HepG2 (cell line): ENCODE data around the gene PDE5A. TPM values are rescaled to one million over a fixed set of nuclear protein-coding genes. Genes with fewer than 3 reads are reported as not detected.
"Not testable (repeated sequence)": the region's sequence is repeated elsewhere in the genome, so short reads cannot be mapped to it uniquely, and the experiment has no call there.

Source experiments
- ATAC-seq: fragments of 200-7000 bp; cut with Tn5 transposase; 3 replicates; pipeline ENCODE4 v1.9.1; 2020; ENCODE audit warnings: mild to moderate bottlenecking, moderate library complexity
- BruUV-seq: library from RNA; stranded (reverse); fragments of 400-500 nt; replicated peaks from 2 replicates; lab custom pipeline; 2021; lab: Mats Ljungman, UMichigan
- CTCF ChIA-PET: fragments of 300-600 bp; formaldehyde crosslinking; extraction: SDS; loops from one replicate; lab custom pipeline; 2021; ENCODE audit warnings: low total read pairs, inconsistent platforms, low intra/inter-chr PET ratio; lab: Yijun Ruan, JAX
- POLR2A ChIA-PET: fragments of 350-600 bp; sonication (Branson Sonifier 250); formaldehyde crosslinking; loops from one replicate; lab custom pipeline; 2020; ENCODE audit warnings: antibody characterized with exemption, inconsistent platforms; lab: Yijun Ruan, JAX
- DNase-seq: peaks from one replicate; pipeline ENCODE4 v3.0.0-alpha.2; 2015; ENCODE audit warnings: low spot score
- FAIRE-seq: peaks from 3 replicates; lab custom pipeline; 2011; peaks lifted over from hg19 to GRCh38; lab: Jason Lieb, UNC
- H2AFZ ChIP-seq: one replicate; pipeline ENCODE4 v1.6.1; 2011; ENCODE audit warnings: low read length, inconsistent platforms
- H3K27ac ChIP-seq: fragments of 300-600 bp; 3 replicates; pipeline ENCODE4 v1.8.0; 2011; ENCODE audit warnings: mixed run types, mild to moderate bottlenecking, mixed read lengths, low read length, inconsistent platforms; ENCODE audit not compliant: insufficient read depth; ENCODE audit errors: extremely low read length
- H3K27me3 ChIP-seq, 2 experiments: fragments of 200-600 bp in 1 of 2; 2 replicates in 1 of 2; 3 replicates in 1 of 2; pipeline versions ENCODE4 v1.6.0 to v1.8.0; 2011; ENCODE audit warnings: low read length in 2 of 2, mild to moderate bottlenecking in 2 of 2, moderate library complexity in 2 of 2, inconsistent platforms in 1 of 2; ENCODE audit not compliant: insufficient read depth in 2 of 2, control insufficient read depth in 1 of 2
- H3K36me3 ChIP-seq, 2 experiments: fragments of 200-600 bp in 1 of 2; replicated peaks in 1 of 2; 2 replicates in 1 of 2; 3 replicates in 1 of 2; pipeline versions ENCODE4 v1.5.1 to v1.8.0; 2011; ENCODE audit warnings: low read length in 2 of 2, inconsistent platforms in 1 of 2; ENCODE audit not compliant: insufficient read depth in 2 of 2, control insufficient read depth in 1 of 2
- H3K4me1 ChIP-seq: 2 replicates; pipeline ENCODE4 v1.5.1; 2012; ENCODE audit warnings: low read length, inconsistent platforms; ENCODE audit not compliant: insufficient read depth
- H3K4me2 ChIP-seq: 2 replicates; pipeline ENCODE4 v1.6.0; 2011; ENCODE audit warnings: low read depth, low read length, inconsistent platforms
- H3K4me3 ChIP-seq, 3 experiments: fragments of 200-600 bp in 1 of 3; sonication (generic), shearing (Covaris generic) in 1 of 3; replicated peaks in 1 of 3; 2 replicates each; pipeline ENCODE4 v1.5.1; 2011 to 2016; ENCODE audit warnings: low read length in 3 of 3, inconsistent platforms in 2 of 3, low read depth in 2 of 3, mild to moderate bottlenecking in 2 of 3, control low read depth in 1 of 3, mixed read lengths in 1 of 3; ENCODE audit not compliant: insufficient read depth in 1 of 3
- H3K79me2 ChIP-seq: one replicate; pipeline ENCODE4 v1.6.1; 2011; ENCODE audit warnings: low read length, inconsistent platforms; ENCODE audit not compliant: insufficient read depth
- H3K9ac ChIP-seq: 2 replicates; pipeline ENCODE4 v1.6.0; 2011; ENCODE audit warnings: mild to moderate bottlenecking, low read depth, low read length, inconsistent platforms; ENCODE audit not compliant: insufficient read depth
- H3K9me3 ChIP-seq: 2 replicates; pipeline ENCODE4 v1.5.1; 2012; ENCODE audit warnings: mild to moderate bottlenecking, low read length
- H4K20me1 ChIP-seq: 2 replicates; pipeline ENCODE4 v1.6.0; 2011; ENCODE audit warnings: inconsistent platforms, mild to moderate bottlenecking, low read length, moderate library complexity; ENCODE audit not compliant: insufficient read depth
- CREB1 ChIP-seq, 2 experiments: fragments of 450-650 bp in 1 of 2; IDR thresholded peaks; 2 replicates each; pipeline ENCODE4 v1.6.1; 2016 to 2017; ENCODE audit warnings: control low read depth in 1 of 2, mild to moderate bottlenecking in 1 of 2, missing compliant biosample characterization in 1 of 2, missing genetic modification characterization in 1 of 2
- ELF1 ChIP-seq: sonication (generic); formaldehyde crosslinking; IDR thresholded peaks from 2 replicates; pipeline ENCODE4 v1.4.0; 2020; ENCODE audit warnings: missing genetic modification reagents
- GABPA ChIP-seq, 2 experiments: IDR thresholded peaks; 2 replicates each; pipeline ENCODE4 v1.6.1; 2011 to 2016; ENCODE audit warnings: low read depth in 2 of 2, low read length in 1 of 2, missing biosample characterization in 1 of 2, missing genetic modification characterization in 1 of 2
- GABPB1 ChIP-seq: IDR thresholded peaks from 2 replicates; pipeline ENCODE4 v1.6.1; 2016; ENCODE audit warnings: mild to moderate bottlenecking, missing genetic modification reagents, moderate library complexity, missing compliant biosample characterization
- KMT2A ChIP-seq: sonication (generic); formaldehyde crosslinking; IDR thresholded peaks from 2 replicates; pipeline ENCODE4 v1.4.0; 2020; ENCODE audit warnings: missing genetic modification reagents
- LCORL ChIP-seq, 2 experiments: fragments of 450-650 bp in 1 of 2; sonication (generic) in 1 of 2; formaldehyde crosslinking in 1 of 2; IDR thresholded peaks; 2 replicates each; pipeline versions ENCODE4 v1.5.0 to v1.6.1; 2017 to 2020; ENCODE audit warnings: antibody characterized with exemption in 1 of 2, missing genetic modification reagents in 1 of 2
- NFYB ChIP-seq: sonication (generic); formaldehyde crosslinking; IDR thresholded peaks from 2 replicates; pipeline ENCODE4 v1.4.0; 2020; ENCODE audit warnings: missing genetic modification reagents
- SAP130 ChIP-seq: IDR thresholded peaks from 2 replicates; pipeline ENCODE4 v1.6.1; 2016; ENCODE audit warnings: low read depth
- STAG1 ChIP-seq: sonication (generic); formaldehyde crosslinking; IDR thresholded peaks from 2 replicates; pipeline ENCODE4 v1.4.0; 2020; ENCODE audit warnings: missing genetic modification reagents
- ZNF687 ChIP-seq: sonication (generic); formaldehyde crosslinking; IDR thresholded peaks from 2 replicates; pipeline ENCODE4 v1.5.1; 2020; ENCODE audit warnings: mild to moderate bottlenecking, missing genetic modification reagents, moderate library complexity
- WGBS: methylation state at CpG from one replicate; pipeline ENCODE4 v1.1.6; 2017; ENCODE audit warnings: low lambda C conversion rate; 5-methylcytosine and 5-hydroxymethylcytosine counted together
- in situ Hi-C: cut with HindIII; loops from 2 replicates; pipeline ENCODE4 v1.10.0; 2017; ENCODE audit warnings: low pct_unique_long_range_greater_than_20kb; ENCODE audit not compliant: extremely low pct_ligation_motif_present
- intact Hi-C: fragments of 100-400 bp; cut with micrococcal nuclease; formaldehyde crosslinking; loops from one replicate; pipeline ENCODE4 v1.10.0; 2022; ENCODE audit not compliant: unreplicated experiment
- polyA plus RNA-seq, 8 experiments: library from polyadenylated mRNA; depleted of rRNA in 3 of 8; stranded (reverse) in 7 of 8; unstranded in 1 of 8; fragments of >200 nt; fragmentation: Illumina TruSeq in 4 of 8; extraction: Trizol in 4 of 8; gene quantifications; 2 replicates each; pipeline versions ENCODE4 v1.2.1 to v1.2.3, GENCODE V29; 2011 to 2016; ENCODE audit warnings: low read depth in 4 of 8, missing spikeins in 1 of 8, mixed read lengths in 1 of 8; ENCODE audit not compliant: insufficient read depth in 1 of 8
- total RNA-seq, 5 experiments: library from RNA; depleted of rRNA; stranded (reverse); fragments of >200 nt; fragmentation: Illumina TruSeq; extraction: Trizol; gene quantifications; 2 replicates each; pipeline ENCODE4 v1.2.3, GENCODE V29; 2016; ENCODE audit warnings: low read depth in 1 of 5
- TF ChIP-seq, protein P1 (sequence below): sonication (generic); formaldehyde crosslinking; IDR thresholded peaks from 2 replicates; pipeline ENCODE4 v1.5.0; 2020; ENCODE audit warnings: mild to moderate bottlenecking, missing genetic modification reagents, moderate library complexity

Gene PDE5A
- total and polyA plus RNA-seq, 2 of the 13 experiments (the other 11 are each of a cell fraction or from before 2014, with no cell fraction given), result 0.22 to 0.44 TPM

DNA sequence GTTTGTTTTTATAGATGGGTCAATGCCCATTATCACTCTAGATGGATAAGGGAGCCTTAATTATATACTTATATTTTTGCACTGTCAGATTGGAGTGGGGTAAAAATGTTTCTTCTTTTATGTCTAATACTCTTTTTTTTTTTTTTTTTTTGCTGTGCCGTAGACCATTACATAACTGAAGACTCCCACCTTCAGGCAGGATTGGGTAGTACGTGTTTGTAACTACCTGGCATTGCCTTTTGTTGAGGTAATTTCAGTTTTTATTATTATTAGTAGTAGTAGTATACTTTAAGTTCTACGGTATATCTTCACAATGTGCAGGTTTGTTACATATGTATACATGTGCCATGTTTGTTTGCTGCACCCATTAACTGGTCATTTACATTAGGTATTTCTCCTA, 165.9 kb downstream of the PDE5A start:
- H3K27ac ChIP-seq, BruUV-seq, ATAC-seq, H3K9me3 ChIP-seq, H3K4me3 ChIP-seq, H3K4me1 ChIP-seq, H3K4me2 ChIP-seq, FAIRE-seq, H2AFZ ChIP-seq, POLR2A ChIA-PET, H3K27me3 ChIP-seq, in situ Hi-C loops, H3K9ac ChIP-seq, H3K79me2 ChIP-seq, H4K20me1 ChIP-seq: not testable (repeated sequence)
- CTCF ChIA-PET, result interaction anchor here (1.4 kb wide), 1 partner anchor 149 kb away, joined by 5 read pairs; no protein-coding TSS in a partner anchor
- DNase-seq, result peak; percentile 28
- peaks cover 0 to 23% of the 10 kb centered on the region in 2 experiments; a peak in 2 of 5 replicates for H3K36me3 ChIP-seq
- peak; percentile 44 for TF ChIP-seq STAG1
- TF ChIP-seq, protein P1, sequence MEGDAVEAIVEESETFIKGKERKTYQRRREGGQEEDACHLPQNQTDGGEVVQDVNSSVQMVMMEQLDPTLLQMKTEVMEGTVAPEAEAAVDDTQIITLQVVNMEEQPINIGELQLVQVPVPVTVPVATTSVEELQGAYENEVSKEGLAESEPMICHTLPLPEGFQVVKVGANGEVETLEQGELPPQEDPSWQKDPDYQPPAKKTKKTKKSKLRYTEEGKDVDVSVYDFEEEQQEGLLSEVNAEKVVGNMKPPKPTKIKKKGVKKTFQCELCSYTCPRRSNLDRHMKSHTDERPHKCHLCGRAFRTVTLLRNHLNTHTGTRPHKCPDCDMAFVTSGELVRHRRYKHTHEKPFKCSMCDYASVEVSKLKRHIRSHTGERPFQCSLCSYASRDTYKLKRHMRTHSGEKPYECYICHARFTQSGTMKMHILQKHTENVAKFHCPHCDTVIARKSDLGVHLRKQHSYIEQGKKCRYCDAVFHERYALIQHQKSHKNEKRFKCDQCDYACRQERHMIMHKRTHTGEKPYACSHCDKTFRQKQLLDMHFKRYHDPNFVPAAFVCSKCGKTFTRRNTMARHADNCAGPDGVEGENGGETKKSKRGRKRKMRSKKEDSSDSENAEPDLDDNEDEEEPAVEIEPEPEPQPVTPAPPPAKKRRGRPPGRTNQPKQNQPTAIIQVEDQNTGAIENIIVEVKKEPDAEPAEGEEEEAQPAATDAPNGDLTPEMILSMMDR, result 0 out of 2 replicates have a peak, but pooled peaks have one; percentile 13
- 89% methylated on average over 3 of the region's 3 CpGs for WGBS
- intact Hi-C loops, result loop anchor here (1.0 kb wide), 1 partner anchor 148 kb away; no protein-coding TSS in a partner anchor

GRCh38 chr4:119455734-119456133, 172.9 kb downstream of the PDE5A start:
- Histone ChIP-seq H3K9ac (peak overlapping the region; percentile 52), H3K79me2 (peaks cover 13% of the 10 kb centered on the region), H3K27ac (peak overlapping the region; percentile 44), H3K4me2 (peak overlapping the region; percentile 70), H3K4me3 (peak overlapping the region; percentile 65 to 73 (median 71))
- FAIRE-seq; H3K27me3 ChIP-seq; H4K20me1 ChIP-seq; H3K4me1 ChIP-seq; H3K36me3 ChIP-seq; BruUV-seq; H3K9me3 ChIP-seq; CTCF ChIA-PET; in situ Hi-C loops; H2AFZ ChIP-seq; TF ChIP-seq GABPA (IDR thresholded peaks at IDR 0.05; ENCODE audit: low read depth, low read length); CREB1 (IDR thresholded peaks at IDR 0.05); LCORL (IDR thresholded peaks at IDR 0.05): not testable (repeated sequence)
- ATAC-seq (peak; percentile 37), DNase-seq (peak; percentile 68)
- POLR2A ChIA-PET, result interaction anchor here (1.7 to 2.8 kb wide), 2 partner anchors 156 to 158 kb away, joined by 5 to 17 read pairs; a partner anchor contains a TSS
- WGBS, result 2% methylated on average over 7 of the region's 18 CpGs
- intact Hi-C loops, result loop anchor here (10.0 kb wide), 1 partner anchor 241 kb away; the partner anchor contains the start of gene USP53
- TF ChIP-seq ZNF687 (CRISPR knock-in tag) (peak; percentile 17; the same call in 1 of the 2 replicates), ELF1 (CRISPR knock-in tag) (0 out of 2 replicates have a peak, but pooled peaks have one; percentile 37), GABPA (CRISPR knock-in tag; IDR thresholded peaks at IDR 0.05; ENCODE audit: low read depth) (0 out of 2 replicates have a peak, but pooled peaks have one; percentile 12), GABPB1 (CRISPR knock-in tag) (peak; percentile 33; the same call in 1 of the 2 replicates), KMT2A (CRISPR knock-in tag) (peak; percentile 49; the same call in 1 of the 2 replicates), NFYB (CRISPR knock-in tag) (0 out of 2 replicates have a peak, but pooled peaks have one; percentile 21), SAP130 (CRISPR knock-in tag) (peak; percentile 64), CREB1 (CRISPR knock-in tag; IDR thresholded peaks at IDR 0.05) (0 out of 2 replicates have a peak, but pooled peaks have one; percentile 16), LCORL (CRISPR knock-in tag; IDR thresholded peaks at IDR 0.05) (peak; percentile 34; the same call in 1 of the 2 replicates)
